CD4-positive, alpha-beta T cell (primary cell): ENCODE results near the gene UQCR11. TPM values are rescaled to one million over a fixed set of nuclear protein-coding genes. Genes with fewer than 3 reads are reported as not detected.
A peak's percentile ranks its signal among the peaks of the same experiment; 100 is the strongest.

Source experiments
- ATAC-seq: fragments of 200-7000 bp; cut with Tn5 transposase; one replicate; pipeline ENCODE4 v1.10.0; 2022; ENCODE audit warnings: mild to moderate bottlenecking; ENCODE audit not compliant: poor library complexity
- CTCF ChIA-PET: fragments of 350-600 bp; sonication (Branson Sonifier 250); formaldehyde crosslinking; loops from one replicate; lab custom pipeline; 2021; ENCODE audit warnings: antibody characterized with exemption, inconsistent platforms; lab: Charles Lee
- POLR2A ChIA-PET: fragments of 350-600 bp; sonication (Branson Sonifier 250); formaldehyde crosslinking; loops from one replicate; lab custom pipeline; 2021; ENCODE audit warnings: antibody characterized with exemption, inconsistent platforms; lab: Charles Lee
- DNase-seq, 14 experiments: peaks; one replicate each; pipeline ENCODE4 v3.0.0-alpha.2; 2013 to 2020; ENCODE audit warnings: mixed read lengths in 2 of 14
- H3K27ac ChIP-seq, 2 donors: one replicate each; pipeline versions ENCODE4 v1.5.1 to v1.7.0; 2013; ENCODE audit warnings: low read length in 2 of 2, low read depth in 1 of 2, mild to moderate bottlenecking in 1 of 2
- H3K27me3 ChIP-seq, 2 experiments: 1 replicate in 1 of 2; 2 replicates in 1 of 2; pipeline versions ENCODE4 v1.6.1 to v1.7.0; 2013; ENCODE audit warnings: low read length in 2 of 2, control low read depth in 1 of 2, mild to moderate bottlenecking in 1 of 2, moderate library complexity in 1 of 2; ENCODE audit not compliant: insufficient read depth in 2 of 2, control insufficient read depth in 1 of 2
- H3K36me3 ChIP-seq: one replicate; pipeline ENCODE4 v1.6.1; 2013; ENCODE audit warnings: low read length, control low read depth; ENCODE audit not compliant: insufficient read depth
- H3K4me1 ChIP-seq: one replicate; pipeline ENCODE4 v1.6.1; 2013; ENCODE audit warnings: low read length, control low read depth; ENCODE audit not compliant: insufficient read depth
- H3K4me3 ChIP-seq: one replicate; pipeline ENCODE4 v1.5.1; 2013; ENCODE audit warnings: mild to moderate bottlenecking, low read length, moderate library complexity
- H3K9me3 ChIP-seq, 2 experiments: 1 replicate in 1 of 2; 2 replicates in 1 of 2; pipeline versions ENCODE4 v1.6.1 to v1.7.0; 2013; ENCODE audit warnings: low read length in 2 of 2, mild to moderate bottlenecking in 2 of 2, control low read depth in 1 of 2, moderate library complexity in 1 of 2; ENCODE audit not compliant: control insufficient read depth in 1 of 2, insufficient read depth in 1 of 2
- H3K27ac Mint-ChIP-seq: one replicate; pipeline ENCODE4 v1.8.0; 2020; ENCODE audit warnings: mixed read lengths
- H3K27me3 Mint-ChIP-seq: one replicate; pipeline ENCODE4 v1.8.0; 2021; ENCODE audit warnings: mixed read lengths
- H3K36me3 Mint-ChIP-seq: one replicate; pipeline ENCODE4 v1.8.0; 2021; ENCODE audit warnings: low read depth, mixed read lengths
- H3K4me1 Mint-ChIP-seq: one replicate; pipeline ENCODE4 v1.8.0; 2021; ENCODE audit warnings: low read depth, mixed read lengths
- H3K4me3 Mint-ChIP-seq: one replicate; pipeline ENCODE4 v1.8.0; 2020; ENCODE audit warnings: mild to moderate bottlenecking, mixed read lengths
- H3K9me3 Mint-ChIP-seq: one replicate; pipeline ENCODE4 v1.8.0; 2020; ENCODE audit warnings: mixed read lengths
- intact Hi-C, 2 experiments: fragments of 100-400 bp; cut with DNase I in 1 of 2; cut with micrococcal nuclease in 1 of 2; formaldehyde crosslinking; loops; one replicate each; pipeline versions ENCODE4 v1.15.1 to v1.9.0; 2023 to 2025; cut with DNase I, micrococcal nuclease
- total RNA-seq, 174 experiments: library from RNA in 2 of 174; stranded (reverse) in 2 of 174; gene quantifications; one replicate each; pipeline ENCODE4 v1.2.3 and lab custom pipeline; 2021 to 2026
- TF ChIP-seq, protein P1 (sequence below): fragments of 200-600 bp; IDR thresholded peaks from one replicate; pipeline ENCODE4 v1.8.0; 2022; ENCODE audit warnings: antibody characterized with exemption, mild to moderate bottlenecking

The UQCR11 gene
- total RNA-seq, 2 experiments from 2014 or later: 88.9 to 93.8 TPM

DNA sequence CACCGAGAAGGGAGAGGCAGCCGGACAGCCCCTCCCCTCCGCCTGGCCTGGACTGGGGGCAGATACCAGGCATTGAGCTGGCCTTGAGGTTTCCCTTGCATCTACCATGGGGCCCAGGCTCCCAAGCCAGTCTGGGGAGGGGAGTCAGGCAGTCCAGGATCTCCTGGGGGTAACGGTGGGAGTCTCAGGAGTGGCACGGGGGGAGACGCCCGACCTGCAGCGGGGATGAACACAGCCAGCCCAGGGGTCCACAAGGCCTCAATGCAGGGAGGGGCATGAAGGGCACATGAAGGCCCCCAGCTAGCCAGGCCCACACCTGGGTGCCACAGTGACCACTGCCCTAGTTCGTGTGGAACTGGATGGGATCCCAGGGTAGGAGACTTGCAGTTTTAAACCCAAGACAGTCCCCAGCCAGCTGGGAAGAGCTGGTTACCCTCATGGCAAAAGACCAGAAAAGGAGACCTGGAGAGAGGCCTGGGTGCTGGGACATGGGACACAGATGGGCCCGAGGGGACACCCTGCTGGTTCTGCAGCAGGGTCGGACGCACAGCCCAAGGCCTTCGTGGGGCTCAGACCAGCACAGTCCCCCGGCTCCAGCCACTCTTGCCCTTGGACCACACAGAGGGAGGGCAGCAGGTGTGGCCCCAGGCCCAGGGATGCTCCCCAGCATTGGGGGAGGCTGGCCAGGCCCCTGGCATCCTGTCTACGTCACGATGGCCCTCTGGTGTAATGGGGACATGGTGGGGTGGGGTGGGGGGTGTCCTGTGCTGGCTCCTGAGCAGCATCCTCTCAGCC is 4.6 kb upstream of the UQCR11 start:
- peak overlapping the region; percentile 5 to 69 for H3K27ac ChIP-seq
- TF ChIP-seq, protein P1, sequence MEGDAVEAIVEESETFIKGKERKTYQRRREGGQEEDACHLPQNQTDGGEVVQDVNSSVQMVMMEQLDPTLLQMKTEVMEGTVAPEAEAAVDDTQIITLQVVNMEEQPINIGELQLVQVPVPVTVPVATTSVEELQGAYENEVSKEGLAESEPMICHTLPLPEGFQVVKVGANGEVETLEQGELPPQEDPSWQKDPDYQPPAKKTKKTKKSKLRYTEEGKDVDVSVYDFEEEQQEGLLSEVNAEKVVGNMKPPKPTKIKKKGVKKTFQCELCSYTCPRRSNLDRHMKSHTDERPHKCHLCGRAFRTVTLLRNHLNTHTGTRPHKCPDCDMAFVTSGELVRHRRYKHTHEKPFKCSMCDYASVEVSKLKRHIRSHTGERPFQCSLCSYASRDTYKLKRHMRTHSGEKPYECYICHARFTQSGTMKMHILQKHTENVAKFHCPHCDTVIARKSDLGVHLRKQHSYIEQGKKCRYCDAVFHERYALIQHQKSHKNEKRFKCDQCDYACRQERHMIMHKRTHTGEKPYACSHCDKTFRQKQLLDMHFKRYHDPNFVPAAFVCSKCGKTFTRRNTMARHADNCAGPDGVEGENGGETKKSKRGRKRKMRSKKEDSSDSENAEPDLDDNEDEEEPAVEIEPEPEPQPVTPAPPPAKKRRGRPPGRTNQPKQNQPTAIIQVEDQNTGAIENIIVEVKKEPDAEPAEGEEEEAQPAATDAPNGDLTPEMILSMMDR: no peak
- Mint-ChIP-seq H3K36me3 (peaks cover 44% of the 10 kb centered on the region), H3K4me3 (no peak overlapping the region), H3K4me1 (peaks cover 27% of the 10 kb centered on the region), H3K27me3 (no peaks in the 10 kb centered on the region), H3K9me3 (no peaks in the 10 kb centered on the region), H3K27ac (peak overlapping the region; percentile 81)
- POLR2A ChIA-PET: interaction anchor here (0.9 to 2.4 kb wide), 2 partner anchors 17 to 42 kb away, joined by 3 to 12 read pairs; partner anchors contain the start of gene MBD3
- no peak overlapping the region for H3K4me3 ChIP-seq
- peak in 1 of 14 experiments; percentile 28 for DNase-seq
- H3K4me1 ChIP-seq: peaks cover 49% of the 10 kb centered on the region
- CTCF ChIA-PET: interaction anchor here (1.1 kb wide), 1 partner anchor 15 kb away, joined by 3 read pairs; no protein-coding TSS in a partner anchor
- ATAC-seq: no peak
- H3K9me3 ChIP-seq: no peaks in the 10 kb centered on the region
- H3K27me3 ChIP-seq: no peaks in the 10 kb centered on the region
- intact Hi-C loops: loop anchor here in 1 of 2 experiments (5.0 kb wide), 1 partner anchor 202 kb away; the partner anchor contains the start of gene ATP8B3
- peaks cover 32% of the 10 kb centered on the region for H3K36me3 ChIP-seq

DNA sequence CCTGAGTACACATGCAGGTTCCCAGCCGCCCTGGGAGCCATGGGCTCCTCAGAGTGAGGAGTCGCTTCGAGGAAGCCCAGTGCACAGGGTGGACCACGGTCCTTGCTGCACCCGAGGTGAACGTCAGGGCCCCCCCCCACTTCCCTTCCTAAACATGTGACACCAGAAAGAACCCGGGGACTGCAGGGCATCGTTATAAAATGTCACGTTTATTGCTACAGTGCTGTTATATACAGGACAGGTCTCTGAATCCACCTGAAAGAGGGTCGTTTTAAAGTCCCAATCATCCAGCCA is 3.8 kb upstream of the UQCR11 start:
- no peaks in the 10 kb centered on the region for H3K27me3 Mint-ChIP-seq
- no peaks in the 10 kb centered on the region for H3K9me3 Mint-ChIP-seq
- peaks cover 24% of the 10 kb centered on the region for H3K36me3 ChIP-seq
- ATAC-seq (no peak), DNase-seq (peak in 7 of 14 experiments; percentile 19 to 65 (median 58))
- peaks cover 27% of the 10 kb centered on the region for H3K4me1 Mint-ChIP-seq
- peaks cover 38% of the 10 kb centered on the region for H3K36me3 Mint-ChIP-seq
- H3K27ac ChIP-seq: peak overlapping the region; percentile 56 to 69
- H3K4me3 Mint-ChIP-seq: peak overlapping the region; percentile 81
- H3K9me3 ChIP-seq: no peaks in the 10 kb centered on the region
- peak overlapping the region; percentile 63 for H3K4me3 ChIP-seq
- peak overlapping the region; percentile 81 for H3K27ac Mint-ChIP-seq
- peaks cover 58% of the 10 kb centered on the region for H3K4me1 ChIP-seq
- intact Hi-C loops: loop anchor here in 1 of 2 experiments (5.0 kb wide), 1 partner anchor 203 kb away; the partner anchor contains the start of gene ATP8B3
- ChIA-PET CTCF (interaction anchor here (1.1 to 2.1 kb wide), 2 partner anchors 16 to 43 kb away, joined by 3 to 10 read pairs; partner anchors contain the start of gene TCF3), POLR2A (interaction anchor here (0.9 to 2.4 kb wide), 3 partner anchors 12 to 42 kb away, joined by 3 to 12 read pairs (median 3); partner anchors contain the start of gene MBD3)
- TF ChIP-seq, protein P1: no peak
- H3K27me3 ChIP-seq: no peaks in the 10 kb centered on the region

DNA sequence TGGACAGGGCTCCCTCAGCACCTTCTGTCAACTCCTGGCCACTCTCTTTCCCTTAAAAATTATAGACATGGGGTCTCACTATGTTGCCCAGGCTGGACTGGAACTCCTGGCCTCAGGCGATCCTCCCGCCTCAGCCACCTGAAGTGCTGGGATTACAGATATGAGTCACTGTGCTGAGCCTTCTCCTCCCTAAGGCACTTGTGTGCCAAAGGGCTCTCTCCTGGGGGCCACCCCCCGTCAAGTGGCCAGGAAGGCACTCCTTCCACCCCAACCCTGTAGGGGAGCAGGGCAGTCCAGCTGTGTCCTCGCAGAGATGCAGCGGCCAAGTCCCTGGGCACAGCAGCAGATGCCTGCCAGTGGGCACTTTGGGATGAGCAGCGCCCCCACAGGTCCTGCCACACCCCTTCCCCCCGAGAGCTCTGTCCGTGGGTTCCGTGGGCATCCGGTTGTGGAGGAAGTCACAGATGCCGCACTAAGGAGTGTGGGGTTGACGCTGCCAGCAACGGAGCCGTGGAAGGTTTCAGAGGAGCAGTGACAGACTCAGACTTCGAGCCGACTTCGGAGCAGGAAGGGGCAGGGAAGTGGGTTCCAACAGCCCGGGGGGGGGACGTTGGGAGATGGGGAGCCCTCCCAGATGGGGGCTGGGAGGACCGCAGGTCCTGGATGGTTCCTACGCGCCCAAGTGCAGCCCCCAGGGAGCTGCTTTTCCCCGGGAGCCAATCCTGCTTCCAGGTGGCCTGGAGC is 3.3 kb upstream of the UQCR11 start:
- Histone ChIP-seq H3K36me3 (peaks cover 19% of the 10 kb centered on the region), H3K9me3 (no peaks in the 10 kb centered on the region), H3K4me1 (peaks cover 63% of the 10 kb centered on the region), H3K27ac (peak overlapping the region; percentile 56 to 69), H3K4me3 (peak overlapping the region; percentile 63), H3K27me3 (no peaks in the 10 kb centered on the region)
- ChIA-PET CTCF (interaction anchor here (1.1 to 2.1 kb wide), 2 partner anchors 16 to 43 kb away, joined by 3 to 10 read pairs; partner anchors contain the start of gene TCF3), POLR2A (interaction anchor here (0.8 to 2.4 kb wide), 3 partner anchors 12 to 155 kb away, joined by 3 to 12 read pairs (median 3); partner anchors contain the start of gene MBD3)
- Mint-ChIP-seq H3K9me3 (no peaks in the 10 kb centered on the region), H3K27ac (peak overlapping the region; percentile 81), H3K4me3 (peak overlapping the region; percentile 81), H3K4me1 (peaks cover 27% of the 10 kb centered on the region), H3K36me3 (peaks cover 38% of the 10 kb centered on the region), H3K27me3 (no peaks in the 10 kb centered on the region)
- intact Hi-C loops: loop anchor here in 1 of 2 experiments (5.0 kb wide), 1 partner anchor 204 kb away; the partner anchor contains the start of gene ATP8B3
- peak in 12 of 14 experiments; percentile 18 to 67 (median 33) for DNase-seq
- TF ChIP-seq, protein P1: no peak
- ATAC-seq: peak; percentile 11
